ENCODE results near the gene ITFG1. TPM values are rescaled to one million over a fixed set of nuclear protein-coding genes. Genes with fewer than 3 reads are reported as not detected.

Gene ITFG1
- total RNA-seq, 1 experiment from 2014 or later = 65.5 TPM

GRCh38 chr16:47136099-47136842 is 324.6 kb downstream of the ITFG1 start:
- Mint-ChIP-seq H3K4me1 (ENCODE audit: low read depth, unreplicated experiment) (peaks cover 63% of the 10 kb centered on the region), H3K27ac (ENCODE audit: unreplicated experiment) (no peak overlapping the region), H3K4me3 (ENCODE audit: low read depth, unreplicated experiment) (no peak overlapping the region), H3K36me3 (ENCODE audit: insufficient read depth, unreplicated experiment) (peaks cover 6% of the 10 kb centered on the region), H3K9me3 (ENCODE audit: low read depth, unreplicated experiment) (no peaks in the 10 kb centered on the region), H3K27me3 (ENCODE audit: unreplicated experiment) (no peaks in the 10 kb centered on the region)
- peak; percentile 22 for DNase-seq
- BruUV-seq (replicated peaks) = no TSS peak
- intact Hi-C loops (cut with micrococcal nuclease; ENCODE audit: unreplicated experiment) = no loop called here
- TF ChIP-seq CTCF (IDR thresholded peaks at IDR 0.05; ENCODE audit: unreplicated experiment) = no peak
- CTCF ChIA-PET = interaction anchor here (0.6 to 0.7 kb wide), 3 partner anchors 9 to 75 kb away, joined by 3 read pairs; no protein-coding TSS in a partner anchor

DNA sequence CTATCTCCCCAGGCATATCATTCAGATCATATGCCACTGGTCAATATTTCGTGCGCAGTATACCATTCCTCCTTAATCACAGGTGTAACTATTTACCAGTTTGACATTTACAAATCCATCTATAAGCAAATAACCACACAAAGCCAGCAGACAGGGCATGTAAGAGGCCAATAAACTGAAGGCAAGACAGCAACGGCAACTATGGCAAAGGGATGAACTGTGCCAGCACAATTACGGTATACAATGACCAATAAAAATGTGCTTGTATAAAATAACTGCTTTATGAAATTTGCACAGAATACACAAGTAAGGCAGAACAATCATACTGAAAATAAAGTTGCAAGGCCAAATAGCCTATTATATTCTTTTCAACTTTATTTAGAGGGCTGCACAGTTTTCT is 326.3 kb downstream of the ITFG1 start:
- BruUV-seq (replicated peaks) = no TSS peak
- Mint-ChIP-seq H3K9me3 (ENCODE audit: low read depth, unreplicated experiment) (no peaks in the 10 kb centered on the region), H3K27ac (ENCODE audit: unreplicated experiment) (no peak overlapping the region), H3K27me3 (ENCODE audit: unreplicated experiment) (no peaks in the 10 kb centered on the region), H3K36me3 (ENCODE audit: insufficient read depth, unreplicated experiment) (peaks cover 6% of the 10 kb centered on the region), H3K4me1 (ENCODE audit: low read depth, unreplicated experiment) (peaks cover 55% of the 10 kb centered on the region), H3K4me3 (ENCODE audit: low read depth, unreplicated experiment) (no peak overlapping the region)
- CTCF ChIA-PET = no interaction called here
- no peak for DNase-seq
- intact Hi-C loops (cut with micrococcal nuclease; ENCODE audit: unreplicated experiment) = no loop called here
- no peak for TF ChIP-seq CTCF (IDR thresholded peaks at IDR 0.05; ENCODE audit: unreplicated experiment)

DNA sequence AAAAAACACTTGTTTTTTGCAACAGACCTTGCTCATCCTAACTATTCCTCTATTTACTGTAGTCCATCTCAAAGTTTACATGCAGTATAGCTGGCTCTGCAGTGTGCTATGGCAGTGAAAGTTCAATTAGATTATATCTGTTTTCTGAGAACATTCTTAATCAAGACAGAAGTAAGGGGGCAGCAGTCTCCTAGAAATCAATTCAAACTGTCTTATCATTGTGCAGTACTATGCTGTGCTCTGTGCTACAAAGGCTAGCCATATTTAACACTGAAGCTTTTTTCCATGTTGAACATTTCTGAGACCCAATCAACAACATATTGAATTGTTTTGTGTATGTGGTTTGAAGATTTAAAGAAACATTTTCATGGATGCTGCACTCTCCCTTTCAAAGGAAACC is 328.6 kb downstream of the ITFG1 start:
- BruUV-seq (replicated peaks) = no TSS peak
- intact Hi-C loops (cut with micrococcal nuclease; ENCODE audit: unreplicated experiment) = no loop called here
- no peak overlapping the region for H3K27ac Mint-ChIP-seq (ENCODE audit: unreplicated experiment)
- no peak for TF ChIP-seq CTCF (IDR thresholded peaks at IDR 0.05; ENCODE audit: unreplicated experiment)
- H3K4me1 Mint-ChIP-seq (ENCODE audit: low read depth, unreplicated experiment) = peaks cover 33% of the 10 kb centered on the region
- no peak overlapping the region for H3K4me3 Mint-ChIP-seq (ENCODE audit: low read depth, unreplicated experiment)
- CTCF ChIA-PET = no interaction called here
- peaks cover 5% of the 10 kb centered on the region for H3K36me3 Mint-ChIP-seq (ENCODE audit: insufficient read depth, unreplicated experiment)
- H3K27me3 Mint-ChIP-seq (ENCODE audit: unreplicated experiment) = no peaks in the 10 kb centered on the region
- H3K9me3 Mint-ChIP-seq (ENCODE audit: low read depth, unreplicated experiment) = no peaks in the 10 kb centered on the region
- no peak for DNase-seq

DNA sequence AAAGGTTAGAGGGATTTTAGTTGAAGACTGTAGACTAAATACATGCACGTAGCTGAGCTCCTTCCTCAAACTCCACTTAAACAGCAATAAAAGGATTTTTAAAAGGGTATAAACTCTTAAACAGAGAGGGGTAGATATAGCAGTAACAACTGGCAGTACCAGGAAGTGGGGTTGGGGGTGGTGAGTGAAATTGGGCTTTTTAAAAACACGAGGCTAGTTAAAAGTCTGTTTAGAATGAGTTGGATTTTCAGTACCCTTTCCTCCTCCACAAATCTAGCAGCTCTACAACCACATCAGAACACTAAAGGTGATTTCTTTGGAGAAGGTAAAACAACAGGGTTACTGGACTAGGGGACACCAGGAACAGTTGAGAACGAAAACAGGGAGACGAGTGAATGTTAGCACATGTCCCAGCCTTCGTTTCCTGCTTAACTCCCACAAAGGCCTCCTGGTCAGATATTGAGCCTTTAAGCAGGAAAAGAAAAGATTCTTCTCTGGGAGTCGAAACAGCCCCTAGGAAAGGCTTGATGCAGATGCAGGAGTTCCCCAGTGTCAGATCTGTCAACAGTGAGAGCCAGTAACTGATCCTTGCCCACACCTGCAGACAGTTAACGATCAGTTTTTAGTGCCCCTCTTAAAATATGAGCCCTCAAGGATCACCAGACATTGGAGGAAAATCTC is 331.0 kb downstream of the ITFG1 start:
- Mint-ChIP-seq H3K9me3 (ENCODE audit: low read depth, unreplicated experiment) (no peaks in the 10 kb centered on the region), H3K4me3 (ENCODE audit: low read depth, unreplicated experiment) (no peak overlapping the region), H3K36me3 (ENCODE audit: insufficient read depth, unreplicated experiment) (peaks cover 9% of the 10 kb centered on the region), H3K27ac (ENCODE audit: unreplicated experiment) (no peak overlapping the region), H3K4me1 (ENCODE audit: low read depth, unreplicated experiment) (peaks cover 23% of the 10 kb centered on the region), H3K27me3 (ENCODE audit: unreplicated experiment) (no peaks in the 10 kb centered on the region)
- CTCF ChIA-PET = interaction anchor here (0.5 kb wide), 1 partner anchor 277 kb away, joined by 5 read pairs; no protein-coding TSS in a partner anchor
- intact Hi-C loops (cut with micrococcal nuclease; ENCODE audit: unreplicated experiment) = no loop called here
- no TSS peak for BruUV-seq (replicated peaks)
- no peak for DNase-seq
- no peak for TF ChIP-seq CTCF (IDR thresholded peaks at IDR 0.05; ENCODE audit: unreplicated experiment)
